ENCODE measurements around the gene YTHDF1. TPM values are rescaled to one million over a fixed set of nuclear protein-coding genes. Genes with fewer than 3 reads are reported as not detected.

Gene YTHDF1
- total RNA-seq, 1 experiment from 2014 or later = 196 TPM

DNA sequence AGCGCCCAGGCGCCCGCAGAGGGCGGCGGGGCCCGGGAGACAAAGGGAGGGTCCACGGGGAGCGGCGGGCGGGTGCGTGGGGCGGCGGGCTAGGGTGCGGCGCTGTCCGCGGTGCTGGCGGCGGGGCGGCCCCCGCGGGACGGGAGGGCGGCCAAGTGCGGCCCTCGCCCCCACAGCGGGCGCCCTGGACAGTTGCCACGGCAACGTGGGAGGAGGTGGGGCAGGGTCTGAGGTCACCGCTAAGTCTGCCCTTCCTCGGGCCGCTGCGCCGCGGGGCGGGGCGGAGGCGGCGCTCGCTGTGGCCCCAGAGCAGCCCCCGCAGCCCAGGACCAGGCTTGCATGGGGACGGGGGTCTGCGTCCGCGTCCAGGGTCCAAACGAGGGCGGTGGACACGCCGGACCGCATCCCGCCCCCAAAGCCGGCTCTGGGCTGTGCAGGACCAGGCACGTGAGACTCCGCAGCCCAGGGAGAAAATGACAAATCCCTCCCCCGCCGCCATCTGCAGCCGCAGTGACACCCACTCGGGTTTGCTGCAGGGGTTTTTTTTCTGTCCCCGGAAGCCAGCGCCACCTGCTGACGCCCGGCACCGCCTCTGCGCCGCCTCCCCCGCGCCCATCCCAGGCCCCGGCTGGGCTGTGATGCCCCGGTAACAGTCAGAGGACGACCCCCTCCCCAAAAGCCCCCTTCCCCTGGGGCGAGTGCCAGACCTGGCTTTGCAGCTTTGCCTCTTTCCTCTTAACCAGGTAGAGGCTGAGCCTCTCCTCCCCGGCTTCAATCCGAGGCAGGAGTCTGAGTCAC lies 36.8 kb downstream of the YTHDF1 start:
- Histone ChIP-seq H3K9me3 (no peaks in the 10 kb centered on the region), H3K36me3 (ENCODE audit: control insufficient read depth, insufficient read depth, low read length) (no peaks in the 10 kb centered on the region), H3K4me3 (ENCODE audit: low read depth, low read length) (peak overlapping the region; percentile 42), H3K4me1 (peaks cover 39% of the 10 kb centered on the region), H3K27me3 (replicated peaks; ENCODE audit: control insufficient read depth, insufficient read depth, low read length) (0 out of 2 replicates have a peak, but pooled peaks cover 2% of the 10 kb centered on the region)
- H3K27ac Mint-ChIP-seq (ENCODE audit: unreplicated experiment) = no peak overlapping the region
- H3K4me1 Mint-ChIP-seq (ENCODE audit: low read depth, unreplicated experiment) = peaks cover 6% of the 10 kb centered on the region
- CTCF ChIA-PET = interaction anchor here (2.1 to 2.9 kb wide), 2 partner anchors 123 to 206 kb away, joined by 11 to 14 read pairs; no protein-coding TSS in a partner anchor
- POLR2A ChIA-PET = no interaction called here
- peak; percentile 85 to 88 for DNase-seq
- H3K9me3 Mint-ChIP-seq (ENCODE audit: unreplicated experiment) = no peaks in the 10 kb centered on the region
- no TSS peak for BruUV-seq (replicated peaks)
- TF ChIP-seq, protein P1, sequence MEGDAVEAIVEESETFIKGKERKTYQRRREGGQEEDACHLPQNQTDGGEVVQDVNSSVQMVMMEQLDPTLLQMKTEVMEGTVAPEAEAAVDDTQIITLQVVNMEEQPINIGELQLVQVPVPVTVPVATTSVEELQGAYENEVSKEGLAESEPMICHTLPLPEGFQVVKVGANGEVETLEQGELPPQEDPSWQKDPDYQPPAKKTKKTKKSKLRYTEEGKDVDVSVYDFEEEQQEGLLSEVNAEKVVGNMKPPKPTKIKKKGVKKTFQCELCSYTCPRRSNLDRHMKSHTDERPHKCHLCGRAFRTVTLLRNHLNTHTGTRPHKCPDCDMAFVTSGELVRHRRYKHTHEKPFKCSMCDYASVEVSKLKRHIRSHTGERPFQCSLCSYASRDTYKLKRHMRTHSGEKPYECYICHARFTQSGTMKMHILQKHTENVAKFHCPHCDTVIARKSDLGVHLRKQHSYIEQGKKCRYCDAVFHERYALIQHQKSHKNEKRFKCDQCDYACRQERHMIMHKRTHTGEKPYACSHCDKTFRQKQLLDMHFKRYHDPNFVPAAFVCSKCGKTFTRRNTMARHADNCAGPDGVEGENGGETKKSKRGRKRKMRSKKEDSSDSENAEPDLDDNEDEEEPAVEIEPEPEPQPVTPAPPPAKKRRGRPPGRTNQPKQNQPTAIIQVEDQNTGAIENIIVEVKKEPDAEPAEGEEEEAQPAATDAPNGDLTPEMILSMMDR (IDR thresholded peaks at IDR 0.05; ENCODE audit: insufficient read depth in 1 of 2, low read depth in 1 of 2, low read length in 1 of 2, severe bottlenecking in 1 of 2, unreplicated experiment in 1 of 2) = peak; percentile 92 to 94
- H3K27me3 Mint-ChIP-seq (ENCODE audit: insufficient read depth, unreplicated experiment) = peaks cover 18% of the 10 kb centered on the region
- peaks cover 14% of the 10 kb centered on the region for H3K36me3 Mint-ChIP-seq (ENCODE audit: insufficient read depth, unreplicated experiment)
- intact Hi-C loops (cut with micrococcal nuclease; ENCODE audit: unreplicated experiment) = loop anchor here (1.0 kb wide), 1 partner anchor 123 kb away; no protein-coding TSS in a partner anchor
- peak overlapping the region; percentile 71 for H3K4me3 Mint-ChIP-seq (ENCODE audit: unreplicated experiment)

DNA sequence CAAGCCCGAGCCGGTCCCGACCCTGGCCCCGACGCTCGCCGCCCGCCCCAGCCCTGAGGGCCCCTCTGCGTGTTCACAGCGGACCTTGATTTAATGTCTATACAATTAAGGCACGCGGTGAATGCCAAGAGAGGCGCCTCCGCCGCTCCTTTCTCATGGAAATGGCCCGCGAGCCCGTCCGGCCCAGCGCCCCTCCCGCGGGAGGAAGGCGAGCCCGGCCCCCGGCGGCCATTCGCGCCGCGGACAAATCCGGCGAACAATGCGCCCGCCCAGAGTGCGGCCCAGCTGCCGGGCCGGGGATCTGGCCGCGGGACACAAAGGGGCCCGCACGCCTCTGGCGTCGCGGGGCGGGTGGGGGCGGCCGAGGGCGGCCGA lies 37.5 kb downstream of the YTHDF1 start:
- peaks cover 40% of the 10 kb centered on the region for H3K4me1 ChIP-seq
- intact Hi-C loops (cut with micrococcal nuclease; ENCODE audit: unreplicated experiment) = no loop called here
- TF ChIP-seq, protein P1 (IDR thresholded peaks at IDR 0.05; ENCODE audit: insufficient read depth in 1 of 2, low read depth in 1 of 2, low read length in 1 of 2, severe bottlenecking in 1 of 2, unreplicated experiment in 1 of 2) = no peak
- H3K27ac Mint-ChIP-seq (ENCODE audit: unreplicated experiment) = no peak overlapping the region
- POLR2A ChIA-PET = interaction anchor here (0.6 kb wide), 1 partner anchor 317 kb away, joined by 6 read pairs; no protein-coding TSS in a partner anchor
- peaks cover 14% of the 10 kb centered on the region for H3K36me3 Mint-ChIP-seq (ENCODE audit: insufficient read depth, unreplicated experiment)
- H3K36me3 ChIP-seq (ENCODE audit: control insufficient read depth, insufficient read depth, low read length) = no peaks in the 10 kb centered on the region
- peak in 1 of 2 experiments; percentile 56 for DNase-seq
- H3K4me1 Mint-ChIP-seq (ENCODE audit: low read depth, unreplicated experiment) = peaks cover 3% of the 10 kb centered on the region
- H3K4me3 Mint-ChIP-seq (ENCODE audit: unreplicated experiment) = peak overlapping the region; percentile 54
- peak overlapping the region; percentile 42 for H3K4me3 ChIP-seq (ENCODE audit: low read depth, low read length)
- no TSS peak for BruUV-seq (replicated peaks)
- peaks cover 20% of the 10 kb centered on the region for H3K27me3 Mint-ChIP-seq (ENCODE audit: insufficient read depth, unreplicated experiment)
- H3K9me3 ChIP-seq = no peaks in the 10 kb centered on the region
- H3K9me3 Mint-ChIP-seq (ENCODE audit: unreplicated experiment) = no peaks in the 10 kb centered on the region
- CTCF ChIA-PET = interaction anchor here (0.6 kb wide), 1 partner anchor 132 kb away, joined by 3 read pairs; no protein-coding TSS in a partner anchor
- H3K27me3 ChIP-seq (replicated peaks; ENCODE audit: control insufficient read depth, insufficient read depth, low read length) = peaks cover 2% of the 10 kb centered on the region; the same call in 1 of the 2 replicates

GRCh38 chr20:63177785-63178445 lies 38.0 kb downstream of the YTHDF1 start:
- intact Hi-C loops (cut with micrococcal nuclease; ENCODE audit: unreplicated experiment) = no loop called here
- ChIA-PET POLR2A (interaction anchor here (0.6 kb wide), 1 partner anchor 317 kb away, joined by 6 read pairs; no protein-coding TSS in a partner anchor), CTCF (interaction anchor here (0.6 kb wide), 1 partner anchor 133 kb away, joined by 3 read pairs; no protein-coding TSS in a partner anchor)
- Histone ChIP-seq H3K4me1 (peaks cover 38% of the 10 kb centered on the region), H3K27me3 (replicated peaks; ENCODE audit: control insufficient read depth, insufficient read depth, low read length) (peaks cover 2% of the 10 kb centered on the region; the same call in 1 of the 2 replicates), H3K4me3 (ENCODE audit: low read depth, low read length) (no peak overlapping the region; the same call in 1 of the 2 replicates), H3K9me3 (no peaks in the 10 kb centered on the region), H3K36me3 (ENCODE audit: control insufficient read depth, insufficient read depth, low read length) (no peaks in the 10 kb centered on the region)
- TF ChIP-seq, protein P1 (IDR thresholded peaks at IDR 0.05; ENCODE audit: insufficient read depth in 1 of 2, low read depth in 1 of 2, low read length in 1 of 2, severe bottlenecking in 1 of 2, unreplicated experiment in 1 of 2) = no peak
- BruUV-seq (replicated peaks) = no TSS peak
- H3K9me3 Mint-ChIP-seq (ENCODE audit: unreplicated experiment) = no peaks in the 10 kb centered on the region
- no peak for DNase-seq
- H3K27ac Mint-ChIP-seq (ENCODE audit: unreplicated experiment) = no peak overlapping the region
- peaks cover 14% of the 10 kb centered on the region for H3K36me3 Mint-ChIP-seq (ENCODE audit: insufficient read depth, unreplicated experiment)
- no peaks in the 10 kb centered on the region for H3K4me1 Mint-ChIP-seq (ENCODE audit: low read depth, unreplicated experiment)
- H3K27me3 Mint-ChIP-seq (ENCODE audit: insufficient read depth, unreplicated experiment) = peaks cover 20% of the 10 kb centered on the region
- peak overlapping the region; percentile 54 for H3K4me3 Mint-ChIP-seq (ENCODE audit: unreplicated experiment)

Data from Caco-2 (cell line).